Measurements from ENCODE around the gene ZNF497. TPM values are rescaled to one million over a fixed set of nuclear protein-coding genes. Genes with fewer than 3 reads are reported as not detected.
"Not testable (repeated sequence)": the region's sequence is repeated elsewhere in the genome, so short reads cannot be mapped to it uniquely, and the experiment has no call there.

Gene ZNF497
- total RNA-seq, 1 donor from 2014 or later = 2.9 TPM

- DNase-seq = no peak
Measured at GRCh38 chr19:58366585-58367430, 4.3 kb upstream of the ZNF497 start.

GRCh38 chr19:58364146-58364545 lies 1.6 kb upstream of the ZNF497 start:
- no peak for DNase-seq

- DNase-seq = peak; percentile 69
Measured at GRCh38 chr19:58361900-58362271, 665 bp downstream of the ZNF497 start.

- DNase-seq = no peak
Measured at GRCh38 chr19:58357481-58358145, 4.9 kb downstream of the ZNF497 start.

- no peak for DNase-seq
Measured at GRCh38 chr19:58356766-58357480, 5.6 kb downstream of the ZNF497 start.

GRCh38 chr19:58355908-58356765 lies 6.4 kb downstream of the ZNF497 start:
- DNase-seq = peak; percentile 53

- DNase-seq = no peak
Measured at GRCh38 chr19:58355215-58355796, 7.2 kb downstream of the ZNF497 start.

- no peak for DNase-seq
Measured at GRCh38 chr19:58354478-58355030, 8.0 kb downstream of the ZNF497 start.

- DNase-seq = no peak
Measured at GRCh38 chr19:58353717-58354477, 8.7 kb downstream of the ZNF497 start.

- DNase-seq = no peak
Measured at GRCh38 chr19:58352760-58353671, 9.5 kb downstream of the ZNF497 start, which contains the start of gene A1BG. TSS of gene A1BG (minus strand) at chr19:58353492. CDS start at chr19:58353437, 55 bp downstream.

GRCh38 chr19:58351990-58352755 lies 10.4 kb downstream of the ZNF497 start:
- DNase-seq = no peak

GRCh38 chr19:58351558-58351878 lies 11.0 kb downstream of the ZNF497 start:
- DNase-seq = no peak

- no peak for DNase-seq
Measured at GRCh38 chr19:58350871-58351557, 11.5 kb downstream of the ZNF497 start.

GRCh38 chr19:58350001-58350861 lies 12.3 kb downstream of the ZNF497 start:
- DNase-seq = peak; percentile 41

- no peak for DNase-seq
Measured at GRCh38 chr19:58349590-58349989, 13.0 kb downstream of the ZNF497 start.

GRCh38 chr19:58348080-58348479 lies 14.5 kb downstream of the ZNF497 start:
- DNase-seq = not testable (repeated sequence)

All from dermis blood vessel endothelial cell (primary cell).